H1 (cell line): ENCODE measurements around the gene PID1. TPM values are rescaled to one million over a fixed set of nuclear protein-coding genes. Genes with fewer than 3 reads are reported as not detected.

Experiments used
- PHF8 ChIP-seq: fragments of 200-600 bp; sonication (generic); conservative IDR thresholded peaks from 2 replicates; pipeline ENCODE4 v1.7.1; 2012; ENCODE audit warnings: low read depth, mild to moderate bottlenecking, inconsistent platforms, low read length, moderate library complexity
- SP2 ChIP-seq: IDR thresholded peaks from 2 replicates; pipeline ENCODE4 v1.6.1; 2012; ENCODE audit warnings: mild to moderate bottlenecking, low read length, inconsistent platforms
- polyA plus RNA-seq, 7 experiments: library from polyadenylated mRNA; depleted of rRNA in 3 of 7; stranded (reverse) in 5 of 7; unstranded in 2 of 7; fragments of >200 nt in 5 of 7; fragments of 200-250 nt in 2 of 7; gene quantifications; 1 replicate in 5 of 7; 2 replicates in 1 of 7; 4 replicates in 1 of 7; pipeline versions ENCODE4 v1.2.1 to v1.2.3, GENCODE V29; 2011 to 2013; ENCODE audit warnings: missing spikeins in 2 of 7, mixed read lengths in 2 of 7
- total RNA-seq: library from RNA; stranded (reverse); fragmentation: NEBNext Ultra II Directional; extraction: Animal tissue kit (Norgen Biotek cat#: 25700); gene quantifications from 2 replicates; pipeline ENCODE4 v1.2.1, GENCODE V29; 2021

PID1 gene
- total and polyA plus RNA-seq, 2 of the 8 experiments (the other 6 are each of a cell fraction or from before 2014, with no cell fraction given), result 1.5 to 3.3 TPM

DNA sequence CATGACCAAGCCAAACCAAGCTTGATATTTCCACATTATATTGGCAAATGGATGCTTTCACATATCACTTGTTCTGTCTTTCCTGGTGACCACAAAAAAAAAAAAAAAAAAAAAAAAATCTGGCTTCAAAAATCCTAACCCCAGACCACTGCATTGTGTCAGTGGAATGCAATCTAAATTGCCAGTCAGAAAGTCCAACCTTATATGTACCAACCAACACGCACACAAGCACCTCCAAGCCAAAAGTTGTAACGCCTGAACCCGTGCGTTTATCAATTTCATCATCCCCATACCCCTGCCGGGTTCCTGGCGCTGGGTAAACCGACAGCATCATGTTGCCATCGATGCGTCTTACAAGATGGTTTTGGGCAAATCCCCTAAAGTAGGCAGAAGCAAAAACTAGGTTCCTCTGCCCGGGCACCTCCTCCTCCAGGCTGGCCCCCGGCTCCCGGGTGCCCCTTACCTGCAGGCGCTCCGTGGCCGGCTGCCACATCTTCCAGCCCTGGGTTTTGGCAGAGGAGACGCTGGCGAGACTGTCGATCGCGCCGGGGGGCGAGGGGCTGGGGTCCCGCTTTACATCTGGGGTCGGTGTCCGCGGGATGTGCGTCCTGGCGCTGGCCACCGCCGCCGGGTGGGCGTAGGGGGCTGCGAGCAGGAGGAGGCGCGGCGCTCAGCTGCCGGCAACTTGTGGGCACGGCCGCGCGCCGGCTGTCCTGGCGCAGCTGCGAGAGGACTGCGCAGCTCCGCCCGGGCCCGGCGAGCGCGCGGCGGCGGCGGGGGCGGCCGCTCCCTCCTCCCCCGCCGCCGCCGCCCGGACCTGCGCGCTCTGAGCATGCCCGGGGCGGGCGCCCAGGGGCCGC, at the start of gene PID1 (continued):
- TF ChIP-seq SP2 (no peak), PHF8 (peak; percentile 55)
